RCC 7860 (cell line): ENCODE results near the gene HOXC11.

Experiments
- DNase-seq: peaks from one replicate; pipeline ENCODE4 v3.0.0-alpha.2; 2015; ENCODE audit warnings: low spot score
- FAIRE-seq: peaks from 2 replicates; lab custom pipeline; 2012; peaks lifted over from hg19 to GRCh38; lab: Jason Lieb, UNC

The HOXC11 gene

DNA sequence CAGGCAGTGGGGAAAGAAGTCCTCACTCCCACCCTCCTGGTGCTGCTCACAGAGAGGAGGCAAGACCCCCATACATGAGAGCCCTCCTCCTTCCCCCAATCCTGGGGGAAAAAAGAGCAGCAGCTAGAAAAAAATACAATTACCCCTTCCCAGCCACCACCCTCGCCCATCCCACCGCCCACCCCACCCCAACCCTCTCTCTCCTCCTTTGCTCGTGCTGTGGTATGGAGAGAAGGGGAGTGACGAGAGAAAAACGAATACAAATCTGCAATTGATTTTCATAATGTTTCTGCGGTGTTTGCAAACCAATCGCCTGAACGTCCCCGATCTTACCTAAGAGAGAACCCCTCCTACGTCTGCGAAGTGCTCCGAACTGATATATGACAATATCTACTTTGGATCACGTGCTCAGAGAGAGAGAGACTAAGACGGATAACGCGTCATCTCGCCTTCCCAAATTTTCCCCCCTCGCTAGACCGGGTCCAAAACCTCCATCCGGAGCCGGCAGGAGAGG is at the start of gene HOXC11:
Gene HOXC11 (plus strand): TSS at position 405 of the 514 bp plus-strand sequence. CDS start 116 bp downstream, outside the sequence.
- FAIRE-seq (no peak), DNase-seq (no peak)

DNA sequence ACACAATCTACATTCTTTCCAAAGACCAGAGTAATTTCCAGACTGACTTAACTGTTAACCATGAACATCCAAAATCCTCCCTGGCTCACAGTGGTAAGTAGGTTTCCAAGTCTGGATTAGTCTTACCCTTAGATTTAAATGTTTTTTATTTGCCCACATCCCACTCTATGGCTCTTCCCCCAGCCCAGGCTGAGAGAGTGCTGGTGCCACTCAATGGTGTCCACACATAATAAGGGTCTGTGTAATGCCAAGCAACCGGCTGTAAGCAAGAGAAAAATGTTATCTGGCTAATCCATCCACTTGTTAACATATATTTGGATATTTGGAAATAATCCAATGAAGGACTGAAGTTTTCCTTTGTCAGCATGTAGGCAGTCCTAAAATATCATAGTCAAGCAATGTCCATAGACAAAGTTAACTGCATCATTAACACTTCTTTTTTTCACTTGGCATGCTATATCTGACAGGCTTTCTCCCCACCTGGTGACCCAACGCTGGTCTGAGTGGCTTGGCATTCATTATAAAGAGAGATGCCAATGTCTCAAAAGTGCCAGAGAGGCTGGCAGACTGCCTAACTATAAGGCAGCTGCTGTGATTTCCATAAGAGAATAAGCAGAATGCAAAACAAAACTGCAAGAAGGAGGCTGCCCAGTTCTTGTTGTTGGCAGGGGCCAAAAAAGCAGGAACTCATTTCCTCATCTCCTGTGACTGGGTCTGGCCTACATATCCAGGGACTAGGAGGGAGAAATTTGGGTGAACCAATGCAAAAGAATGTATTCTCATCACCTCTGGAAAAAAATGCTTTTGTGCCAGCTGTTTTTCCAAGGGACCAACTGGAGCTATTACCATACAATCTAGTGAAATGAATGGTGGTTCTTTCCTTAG is 48.2 kb upstream of the HOXC11 start:
- DNase-seq (no peak), FAIRE-seq (no peak)

DNA sequence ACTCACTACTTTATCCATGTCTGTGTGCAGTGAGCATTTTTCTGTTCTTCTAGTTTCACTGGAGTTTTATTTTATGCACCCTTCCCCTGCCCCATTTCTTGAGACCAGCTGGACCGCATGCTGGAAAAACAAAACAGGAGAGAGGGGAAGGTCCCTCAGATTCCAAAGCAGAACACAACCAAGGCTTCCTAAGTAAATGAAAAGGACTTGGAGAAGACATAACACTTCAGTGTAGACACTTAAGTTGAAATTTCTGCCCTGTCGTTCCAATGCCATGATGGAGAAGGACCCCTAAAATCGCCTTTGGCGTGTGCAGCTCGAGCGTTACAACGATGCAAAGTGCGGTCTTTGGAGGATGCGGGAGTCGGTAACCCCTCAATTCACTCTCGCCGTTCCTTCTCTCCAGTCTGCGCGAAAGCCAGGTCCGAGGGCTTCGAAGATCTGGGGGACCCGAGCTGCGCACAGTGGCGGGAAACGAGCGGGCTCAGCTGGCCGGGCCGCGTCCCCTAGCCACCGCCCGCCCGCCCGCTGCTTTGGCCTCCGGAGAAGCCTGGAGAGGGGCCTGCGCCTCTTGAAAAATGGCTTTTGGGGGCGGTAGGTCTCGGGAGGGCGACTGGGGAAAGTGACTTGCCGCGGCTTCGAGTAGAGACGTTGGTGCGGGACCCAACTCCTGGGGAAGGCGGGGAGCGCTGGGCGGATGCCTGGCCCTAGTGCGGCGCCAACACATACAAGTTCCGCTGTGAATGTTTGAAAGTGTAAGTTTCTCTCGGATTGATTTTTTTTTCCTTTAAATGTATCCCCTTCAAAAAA is 45.5 kb upstream of the HOXC11 start:
- no peak for FAIRE-seq

DNA sequence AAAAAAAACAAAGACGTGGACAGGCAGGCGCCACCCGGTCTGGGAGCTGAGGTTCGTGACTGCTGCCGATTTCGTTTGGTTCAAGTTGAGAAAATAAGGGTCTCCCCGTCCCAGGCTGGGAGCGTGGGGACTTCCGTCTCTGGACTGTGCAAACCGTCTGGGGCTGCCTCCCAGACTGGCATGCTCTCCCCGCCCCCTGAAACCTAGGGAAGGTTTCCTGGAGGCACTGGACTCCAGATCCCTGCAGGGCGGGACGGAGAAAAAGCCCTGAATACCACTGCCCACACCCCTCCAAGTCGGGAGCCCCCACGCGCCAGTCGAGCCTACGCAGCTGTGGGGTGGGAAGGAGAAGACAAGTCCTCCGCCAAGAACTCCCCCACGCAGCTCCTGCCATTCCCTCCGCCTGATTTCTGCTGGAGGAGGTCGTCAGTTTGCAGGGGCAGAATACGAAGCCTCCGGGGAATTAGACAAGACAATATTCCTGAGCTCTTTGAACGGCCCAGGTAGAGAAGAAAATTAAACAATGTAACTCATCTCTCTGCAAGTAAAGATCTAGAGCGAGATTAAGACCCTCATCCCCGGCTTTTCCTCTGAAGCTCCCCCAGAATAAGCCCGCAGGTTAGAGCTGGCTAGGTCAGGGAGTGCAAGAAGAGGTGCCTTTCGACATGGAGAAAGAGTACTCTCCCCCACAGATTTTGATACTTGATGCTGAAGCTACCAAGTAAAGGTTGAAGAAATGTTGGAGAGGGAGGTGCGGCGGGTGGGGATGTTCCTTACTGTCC is 44.7 kb upstream of the HOXC11 start:
- DNase-seq = no peak
- no peak for FAIRE-seq

More for the DNA sequence above, 45.5 kb upstream of the HOXC11 start:
- DNase-seq = no peak

DNA sequence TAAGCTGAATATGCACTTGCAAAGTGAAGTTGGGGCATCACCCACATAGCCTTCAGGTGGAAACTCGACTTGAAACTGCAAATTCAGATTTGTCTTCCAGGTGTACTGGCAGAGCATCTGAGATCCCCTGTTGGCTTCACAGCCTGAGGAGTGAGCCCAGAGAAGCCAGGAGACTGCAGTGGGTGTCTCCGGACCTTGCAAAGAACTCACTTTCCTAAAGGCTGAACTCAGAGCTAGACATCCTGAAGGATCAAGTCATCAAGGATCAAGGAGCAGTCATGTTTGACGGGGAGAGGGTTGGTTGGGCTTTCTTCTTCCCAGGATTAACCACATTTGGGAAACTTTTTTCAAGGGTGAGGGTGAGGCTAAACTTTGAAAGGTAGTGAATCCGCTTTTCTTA is 43.4 kb upstream of the HOXC11 start:
- FAIRE-seq (no peak), DNase-seq (no peak)

DNA sequence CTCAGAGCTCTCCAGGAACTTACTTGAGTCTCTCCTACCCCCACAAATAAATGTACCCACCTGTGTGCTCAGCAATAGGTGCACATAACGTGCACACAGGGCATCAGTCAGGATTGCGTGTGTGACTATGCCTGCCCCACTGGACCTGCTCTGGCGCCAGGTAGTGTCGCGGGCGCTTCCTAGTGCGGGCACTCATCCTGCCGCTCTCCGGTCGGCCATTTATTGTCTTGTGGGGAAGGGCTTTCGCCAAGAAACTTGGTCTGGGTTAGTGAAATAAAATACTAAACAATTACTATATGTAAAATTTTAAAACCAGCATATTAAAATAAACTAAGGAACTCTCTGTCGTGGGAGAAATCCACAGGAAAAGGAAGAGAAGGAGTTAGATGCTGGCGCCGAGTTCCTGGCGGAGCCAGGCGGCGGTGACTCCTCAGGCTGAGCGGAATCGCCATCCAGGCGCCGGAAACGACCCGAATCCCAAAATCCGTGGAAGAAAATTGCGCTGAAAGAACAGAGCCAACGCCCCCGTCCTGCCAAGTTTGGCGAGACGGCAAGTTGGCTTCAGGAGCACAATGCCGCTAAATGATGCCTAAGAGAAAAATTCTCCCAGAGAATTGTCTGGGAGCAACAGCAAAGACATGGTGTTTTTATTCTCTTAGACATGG is 42.2 kb upstream of the HOXC11 start:
- DNase-seq (no peak), FAIRE-seq (no peak)

DNA sequence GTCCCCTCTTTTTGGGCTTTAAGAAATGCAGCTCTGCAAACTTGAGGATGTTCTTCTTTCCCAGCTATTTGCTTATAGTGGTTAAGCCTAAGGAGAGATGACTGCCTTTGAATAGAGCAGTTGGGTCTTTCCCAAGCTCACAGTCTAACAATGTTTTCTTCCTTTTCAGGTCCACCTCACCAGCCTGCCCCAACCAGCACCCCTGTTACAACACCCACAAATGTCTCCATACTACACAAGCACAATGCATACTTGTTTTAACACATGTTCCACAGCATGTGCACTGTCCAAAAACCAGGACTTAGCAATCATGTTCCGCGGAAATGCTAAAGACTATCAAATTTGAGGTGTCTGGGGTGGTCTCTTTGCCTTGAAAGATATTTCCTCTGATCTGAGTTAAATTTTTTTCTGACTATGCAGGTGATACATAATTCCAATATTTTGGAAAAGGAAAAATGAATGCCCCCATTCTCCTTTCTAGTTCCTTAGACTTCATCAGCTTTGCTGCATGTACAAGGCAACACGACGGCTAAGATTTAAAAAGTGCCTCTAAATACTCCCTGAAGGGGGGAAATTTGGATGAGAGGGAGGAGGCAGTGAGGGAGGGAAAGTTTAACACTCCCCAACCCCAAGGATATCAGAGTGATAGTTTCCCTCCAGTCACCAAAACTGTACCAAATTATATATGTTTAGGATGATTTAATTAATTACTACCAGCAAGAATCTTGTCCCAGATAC is 40.9 kb upstream of the HOXC11 start:
- DNase-seq (no peak), FAIRE-seq (no peak)

DNA sequence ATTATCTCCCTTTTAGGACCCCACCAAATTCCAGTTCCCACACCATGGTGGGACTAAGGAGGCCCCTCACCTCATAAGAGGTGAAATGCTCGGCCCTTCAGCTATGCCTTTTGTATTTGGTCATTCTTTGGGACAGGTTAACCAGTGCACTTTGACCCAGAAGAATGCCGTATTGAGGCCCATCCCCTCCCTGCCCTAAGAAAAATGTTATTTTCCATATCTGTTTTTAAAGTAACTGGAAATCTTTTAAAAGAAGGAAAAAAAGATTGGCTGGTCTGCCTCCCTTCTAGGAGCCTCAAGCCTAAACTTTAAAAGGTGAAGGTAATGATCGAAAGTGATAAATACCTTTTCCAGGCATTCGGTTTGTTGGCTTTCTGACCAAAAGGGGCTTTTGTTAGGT is 40.0 kb upstream of the HOXC11 start:
- FAIRE-seq (no peak), DNase-seq (no peak)

DNA sequence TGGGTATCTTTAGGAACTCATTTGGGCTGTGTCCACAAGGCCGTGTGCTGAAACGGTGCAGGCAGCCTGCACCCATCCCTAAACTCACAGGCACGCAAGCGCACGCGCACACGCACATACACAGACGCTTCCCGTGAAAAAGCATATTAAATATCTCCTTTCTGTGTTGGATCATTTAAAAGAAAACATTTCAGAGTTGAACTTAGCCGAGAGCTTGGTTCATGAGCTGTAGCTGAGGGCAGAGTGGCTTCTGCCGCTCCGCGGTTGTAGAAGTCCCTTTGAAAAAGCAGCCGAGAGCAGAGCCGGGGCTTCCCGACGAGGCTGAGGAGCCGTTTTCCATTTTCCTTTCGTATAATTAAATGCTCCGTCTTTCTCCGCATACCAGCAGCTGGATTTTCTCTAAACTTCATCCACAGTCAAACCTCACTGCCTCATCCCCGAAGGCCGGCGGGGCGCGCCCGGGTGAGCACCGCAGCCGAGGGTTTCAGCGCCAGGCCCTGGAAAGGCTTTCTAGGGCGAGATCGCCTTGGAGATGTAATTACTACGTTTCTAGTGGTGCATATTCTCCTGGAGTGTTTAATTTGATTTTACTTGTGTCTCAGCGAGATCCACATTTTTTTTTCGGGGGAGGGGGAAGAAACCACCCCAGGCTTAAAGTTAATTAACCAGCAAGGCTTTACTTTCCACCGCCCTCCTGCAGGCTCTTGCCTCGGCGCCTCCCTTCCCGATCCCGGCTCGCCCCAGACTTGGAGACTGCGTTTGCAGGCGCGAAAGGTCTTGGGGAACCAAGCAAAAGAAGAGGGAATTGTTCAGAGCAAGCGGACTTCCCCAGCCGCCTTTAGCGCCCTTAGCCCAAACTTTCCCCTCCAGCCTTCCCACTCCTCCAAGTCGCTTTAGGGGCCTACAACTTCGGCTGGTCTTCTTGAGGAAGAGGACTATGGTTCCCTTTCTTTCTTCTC is 37.3 kb upstream of the HOXC11 start:
- DNase-seq (no peak), FAIRE-seq (no peak)

DNA sequence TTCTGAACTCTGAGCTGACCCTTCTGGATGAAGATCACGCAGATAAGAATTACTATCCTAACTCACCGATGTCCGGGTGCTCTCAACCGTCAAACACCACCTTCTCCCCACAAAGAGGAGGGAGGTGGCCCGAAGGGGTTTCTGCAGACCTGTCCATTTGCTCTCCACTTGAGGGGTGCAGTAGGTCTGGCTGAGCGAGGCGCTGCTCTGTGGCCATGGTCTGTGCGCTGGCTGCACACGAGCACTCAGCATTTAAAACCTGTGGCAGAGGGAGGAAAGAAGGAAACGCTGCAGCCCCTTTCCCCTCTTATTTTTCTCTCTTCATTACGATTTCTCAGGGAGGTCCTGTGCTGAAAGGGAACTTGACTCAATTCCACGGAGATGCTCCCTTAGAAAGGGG is 35.8 kb upstream of the HOXC11 start:
- FAIRE-seq (no peak), DNase-seq (no peak)

DNA sequence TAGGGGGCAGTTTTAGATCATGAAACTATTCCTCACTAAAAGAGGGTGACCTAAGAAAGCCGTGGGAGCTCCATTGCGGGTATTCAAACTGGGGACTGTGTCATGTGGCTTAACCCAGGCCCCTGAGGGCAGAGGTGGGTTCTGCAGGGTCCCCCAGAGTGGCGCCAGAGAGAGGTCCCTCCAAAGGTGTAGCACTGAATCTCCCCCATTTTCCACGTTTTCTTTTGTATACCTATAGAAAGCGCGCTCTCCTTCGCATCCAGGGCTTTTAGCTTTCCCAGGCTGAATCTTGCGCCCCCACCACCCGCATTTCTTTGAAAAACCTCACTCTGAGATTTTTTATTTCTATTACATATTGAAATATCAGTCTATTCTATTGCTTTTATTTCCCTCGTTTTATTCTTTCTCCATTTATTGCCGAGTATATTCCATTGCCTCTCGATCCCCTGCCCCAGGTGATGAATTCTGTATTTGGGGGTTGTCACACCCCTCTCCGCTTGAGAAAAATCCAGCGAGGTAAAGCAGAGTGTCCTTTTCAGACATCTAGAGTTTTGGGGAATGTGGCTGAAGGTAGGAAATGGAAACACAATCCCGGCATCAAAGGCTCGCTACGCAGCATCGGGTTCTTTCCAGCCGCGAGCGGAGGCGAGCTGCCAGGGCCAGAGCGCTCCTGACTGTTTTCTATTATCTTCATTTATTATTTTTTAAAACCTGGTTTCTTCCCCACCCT is 35.2 kb upstream of the HOXC11 start:
- no peak for FAIRE-seq
- no peak for DNase-seq

DNA sequence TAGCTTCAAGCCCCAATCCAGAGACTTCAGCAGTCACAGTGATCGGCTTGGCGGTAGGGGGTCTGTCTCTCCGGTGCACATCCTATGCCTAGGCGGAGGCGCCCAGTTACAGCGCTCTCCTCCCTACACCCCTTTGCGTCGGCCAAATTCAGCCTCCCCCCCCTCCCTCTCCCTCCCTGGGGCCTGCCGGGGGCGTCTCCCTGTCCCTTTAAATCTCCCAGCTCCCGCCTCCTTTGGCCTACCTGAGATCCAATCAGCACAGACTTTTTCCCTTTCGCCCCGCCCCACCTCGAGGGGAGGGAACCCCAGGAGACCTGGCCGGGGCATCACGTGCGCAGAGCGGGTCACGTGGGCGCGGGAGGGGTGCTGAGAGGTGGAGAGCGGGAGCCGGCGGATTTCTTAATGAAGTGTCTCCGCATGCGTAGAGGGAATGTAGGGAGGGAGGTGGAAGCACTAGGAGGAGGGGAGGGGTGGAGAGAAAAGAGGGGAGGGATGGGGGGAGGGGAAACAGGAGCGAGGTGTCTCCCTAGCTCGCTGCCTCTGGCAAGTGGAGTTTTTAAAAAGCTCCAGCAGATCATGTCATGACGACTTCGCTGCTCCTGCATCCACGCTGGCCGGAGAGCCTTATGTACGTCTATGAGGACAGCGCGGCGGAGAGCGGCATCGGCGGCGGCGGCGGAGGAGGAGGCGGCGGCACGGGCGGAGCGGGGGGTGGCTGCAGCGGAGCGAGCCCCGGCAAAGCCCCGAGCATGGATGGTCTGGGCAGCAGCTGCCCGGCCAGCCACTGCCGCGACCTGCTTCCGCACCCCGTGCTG is 34.4 kb upstream of the HOXC11 start, which contains the start of gene HOXC13:
Gene HOXC13 (plus strand): TSS at position 506 of the 815 bp plus-strand sequence. CDS start 76 bp downstream, at position 582.
- FAIRE-seq = no peak
- DNase-seq = no peak

DNA sequence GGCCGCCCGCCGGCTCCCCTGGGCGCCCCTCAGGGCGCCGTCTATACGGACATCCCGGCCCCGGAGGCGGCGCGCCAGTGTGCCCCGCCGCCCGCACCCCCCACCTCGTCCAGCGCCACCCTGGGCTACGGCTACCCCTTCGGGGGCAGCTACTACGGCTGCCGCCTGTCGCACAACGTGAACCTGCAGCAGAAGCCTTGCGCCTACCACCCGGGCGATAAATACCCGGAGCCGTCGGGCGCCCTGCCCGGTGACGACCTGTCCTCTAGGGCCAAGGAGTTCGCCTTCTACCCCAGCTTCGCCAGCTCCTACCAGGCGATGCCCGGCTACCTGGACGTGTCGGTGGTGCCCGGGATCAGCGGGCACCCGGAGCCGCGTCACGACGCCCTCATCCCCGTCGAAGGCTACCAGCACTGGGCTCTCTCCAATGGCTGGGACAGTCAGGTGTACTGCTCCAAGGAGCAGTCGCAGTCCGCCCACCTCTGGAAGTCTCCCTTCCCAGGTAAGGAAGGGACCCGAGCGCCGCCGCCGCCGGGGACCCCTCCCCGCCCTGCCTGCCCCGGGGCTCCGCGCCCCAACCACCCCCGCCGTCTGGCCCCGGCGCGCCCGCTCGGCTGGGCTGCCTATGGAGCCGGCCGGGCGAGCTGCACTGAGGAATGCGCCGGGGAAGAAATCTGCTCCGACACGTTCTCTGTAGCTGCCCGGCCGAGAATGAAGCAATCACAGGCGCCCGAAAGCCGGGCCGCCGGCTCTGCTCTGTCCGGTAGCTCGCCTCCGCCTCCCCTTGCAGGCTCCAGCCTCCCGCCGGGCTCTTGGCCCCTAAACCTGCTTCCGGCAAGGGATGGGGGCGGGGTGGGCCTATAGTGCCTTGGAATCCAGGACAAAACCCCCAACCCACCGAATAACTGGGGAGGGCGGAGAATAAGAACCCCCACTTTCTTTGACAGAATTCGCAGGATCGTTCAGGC is 33.5 kb upstream of the HOXC11 start:
- FAIRE-seq (no peak), DNase-seq (no peak)

DNA sequence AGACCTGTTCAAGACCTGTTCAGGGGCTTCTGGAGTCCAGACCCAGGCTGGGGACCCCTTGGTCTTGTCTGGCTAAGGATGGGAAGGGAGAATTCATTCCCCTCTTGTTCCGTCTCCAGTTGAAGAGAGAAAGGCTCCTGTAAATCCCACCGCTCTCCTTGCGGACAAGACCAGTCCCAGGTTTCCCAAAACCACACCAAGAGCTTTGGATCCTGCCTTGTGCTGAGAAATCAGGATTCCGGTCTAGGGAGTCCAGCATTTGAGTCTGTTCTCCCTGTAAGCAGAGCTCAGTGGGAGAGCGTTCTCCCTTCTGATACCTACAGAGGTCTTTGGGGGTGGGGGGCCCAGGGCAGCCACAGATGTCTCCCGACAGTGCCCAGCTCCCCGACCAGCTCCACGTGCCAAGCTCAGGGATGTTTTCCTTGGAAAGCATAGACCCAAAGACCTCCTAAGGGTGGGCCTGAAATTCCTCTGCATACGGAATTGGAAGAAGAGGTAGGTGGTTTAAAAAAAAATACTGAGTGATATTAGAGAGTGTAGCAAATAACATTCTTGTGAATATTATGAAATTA is 32.4 kb upstream of the HOXC11 start:
- FAIRE-seq (no peak), DNase-seq (no peak)

DNA sequence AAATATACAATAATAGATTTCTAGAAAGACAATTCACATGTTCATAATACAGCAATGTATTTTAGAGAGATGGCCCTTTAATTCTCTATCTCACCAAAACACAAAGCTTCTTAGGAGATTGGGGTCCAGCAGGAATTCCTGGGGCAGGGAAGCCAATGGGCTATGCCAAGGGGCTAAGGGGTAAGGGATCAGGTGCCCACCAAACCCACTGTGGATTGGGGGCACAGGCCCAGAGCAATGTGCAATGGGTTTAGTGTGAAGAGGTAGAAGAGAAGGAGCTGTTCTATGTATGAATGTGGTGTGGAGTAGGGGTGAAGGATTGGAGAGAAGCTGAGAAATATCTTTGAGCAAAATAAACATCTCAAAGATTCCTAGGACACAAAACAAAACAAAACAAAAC is 31.7 kb upstream of the HOXC11 start:
- FAIRE-seq (no peak), DNase-seq (no peak)
